NCI-H1417 treated with DMSO at 0.1 percent for 48 hours (cell line): ENCODE measurements around the gene CAMK1G.

Experiments
- DNase-seq: peaks from one replicate; lab custom pipeline; 2025; lab: John Stamatoyannopoulos, UW

The CAMK1G gene

DNA sequence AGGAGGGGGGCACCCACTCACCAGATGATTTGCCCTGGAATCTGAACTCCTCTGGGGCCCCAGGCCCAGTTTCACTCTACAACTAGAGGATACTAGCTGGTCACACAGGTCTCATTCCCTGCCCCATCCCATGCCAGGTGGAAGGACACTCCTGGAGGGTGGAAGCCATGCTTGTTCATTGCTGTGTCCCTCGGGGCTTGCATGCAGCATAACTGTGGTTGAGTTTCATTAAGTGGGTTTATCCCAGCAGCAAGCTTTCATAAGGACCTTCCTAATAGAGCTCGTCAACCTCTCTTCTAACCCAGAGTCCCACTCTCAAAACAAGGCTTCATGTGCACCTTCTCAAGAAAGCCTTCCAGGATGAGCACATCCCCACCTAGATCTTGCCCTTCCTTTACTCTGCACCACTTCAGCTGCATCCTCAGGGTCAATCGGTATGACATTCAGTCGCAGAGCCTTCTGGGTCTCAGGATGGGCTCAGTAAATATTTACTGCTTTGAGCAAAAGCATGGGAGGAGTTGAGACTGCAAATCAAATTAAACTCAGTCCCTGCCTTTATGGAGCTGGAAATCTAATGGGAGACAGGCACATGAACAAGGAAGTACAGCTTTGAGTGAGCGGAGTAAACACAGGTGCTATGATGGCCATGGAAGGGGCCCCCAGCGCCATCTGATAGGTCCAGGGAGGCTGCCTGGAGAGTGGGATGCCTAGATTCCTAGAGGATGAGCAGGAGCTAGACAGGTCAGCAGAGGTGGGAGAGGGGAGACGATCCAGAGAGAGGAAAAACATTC is 36.4 kb downstream of the CAMK1G start:
- DNase-seq: no peak

DNA sequence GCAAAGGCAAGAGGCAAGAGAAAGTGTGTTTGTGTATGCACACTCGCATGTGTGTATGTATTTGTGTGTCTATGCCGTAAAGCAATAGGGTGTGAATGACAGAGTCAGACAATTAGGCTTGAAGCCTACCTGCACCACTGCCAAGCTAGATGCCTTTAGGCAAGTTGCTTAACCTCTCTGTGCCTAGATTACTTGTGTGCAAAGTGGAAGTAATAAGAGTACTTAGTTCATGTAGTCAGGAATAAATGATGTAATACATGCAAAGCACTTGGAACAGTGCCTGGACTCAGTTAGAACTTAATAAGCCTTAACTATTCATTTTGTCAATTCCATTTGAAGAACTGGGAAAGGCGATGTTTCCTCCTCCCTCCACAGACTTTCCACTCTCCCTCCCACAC is 37.0 kb downstream of the CAMK1G start:
- DNase-seq: no peak

GRCh38 chr1:209621286-209621685 is 37.8 kb downstream of the CAMK1G start:
- DNase-seq: no peak

DNA sequence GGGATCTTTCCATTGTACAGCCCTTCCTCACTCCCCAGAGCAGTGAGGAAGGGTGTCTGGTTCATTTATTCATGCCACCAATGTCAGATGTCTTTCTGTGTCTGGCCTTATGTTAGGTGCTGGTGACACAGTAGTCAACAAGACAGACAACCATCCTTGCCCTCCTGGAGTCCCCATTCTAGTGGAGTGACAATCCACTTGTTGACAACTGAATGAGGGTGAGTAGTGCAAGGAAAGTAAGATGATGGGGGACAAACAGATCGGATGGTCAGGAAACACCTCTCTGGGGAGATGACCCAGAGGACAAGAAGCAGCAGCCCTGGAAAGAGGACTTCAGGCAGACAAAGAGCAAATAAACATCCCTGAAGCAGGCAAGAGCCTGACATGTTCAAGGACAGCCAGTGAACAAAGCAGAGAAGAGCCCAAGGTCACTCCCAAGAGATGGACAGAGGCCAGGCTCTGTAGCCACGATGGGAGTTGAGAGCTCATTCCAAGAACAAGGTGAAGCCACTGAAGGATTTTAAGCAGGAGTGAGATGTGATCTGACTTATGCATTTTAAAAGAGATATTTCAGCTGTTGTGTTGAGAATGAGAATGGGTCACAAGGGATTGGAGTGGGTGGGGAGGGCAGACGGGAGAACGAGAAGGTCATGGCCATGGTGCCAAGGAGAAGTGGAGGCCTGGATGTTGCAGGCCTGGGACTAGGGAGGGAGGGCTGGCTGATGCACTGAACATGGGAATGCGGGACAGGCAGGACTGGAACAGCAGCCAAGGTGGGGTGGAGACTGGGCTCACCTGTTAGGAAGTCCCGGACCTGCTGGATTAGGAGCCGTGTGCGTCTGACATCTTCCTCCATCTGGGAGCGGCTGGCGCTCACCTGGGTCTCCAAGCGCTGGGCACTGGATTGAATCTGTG is 38.5 kb downstream of the CAMK1G start:
- no peak for DNase-seq

DNA sequence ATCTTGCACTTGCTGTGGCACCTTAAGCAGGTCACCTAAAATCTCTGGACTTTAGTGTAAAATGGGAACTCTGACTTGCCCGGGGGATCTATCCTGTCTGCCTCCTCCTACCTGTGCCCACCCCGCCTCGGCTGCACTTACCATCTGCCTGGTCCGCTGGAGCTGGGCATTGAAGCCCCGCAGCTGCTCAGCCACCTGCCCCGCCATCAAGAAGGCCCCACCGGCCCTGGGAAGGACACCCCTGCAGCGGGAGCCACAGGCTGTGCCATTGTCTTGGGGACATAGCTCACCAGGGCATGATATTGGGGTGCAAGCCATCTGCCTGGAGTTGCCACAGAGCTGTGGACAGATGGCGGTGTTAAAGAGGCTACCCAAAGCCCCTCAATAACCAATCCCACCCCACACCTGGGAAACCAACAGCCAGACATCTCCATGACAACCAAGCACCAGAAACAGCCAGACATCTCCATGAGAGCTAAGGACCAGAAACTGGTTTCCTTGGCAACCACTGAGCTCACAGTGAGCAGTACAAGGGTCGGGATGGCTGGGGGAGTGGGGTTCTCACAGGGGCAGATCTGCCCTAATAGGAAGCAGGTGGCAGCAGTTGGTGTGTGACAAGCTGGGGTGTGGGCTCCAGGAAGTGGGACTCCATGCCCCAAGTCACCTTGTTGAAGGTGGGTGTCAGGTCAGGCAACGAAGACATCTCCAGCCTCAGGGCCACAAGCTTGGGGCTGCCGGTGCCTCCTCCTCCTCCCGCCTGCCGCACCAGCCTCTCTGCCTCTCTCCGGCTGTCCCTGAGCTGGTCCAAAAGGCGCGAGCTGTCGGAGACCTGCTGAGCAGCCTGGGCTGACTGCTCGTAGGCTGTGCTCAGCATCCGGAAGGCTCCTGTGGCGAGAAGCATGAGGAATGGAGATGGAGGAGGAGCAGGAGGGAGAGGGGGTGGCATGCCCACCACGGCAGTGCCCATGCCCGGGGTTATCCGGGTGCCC is 39.6 kb downstream of the CAMK1G start:
- no peak for DNase-seq

- no peak for DNase-seq
Measured at GRCh38 chr1:209624558-209625549, 41.3 kb downstream of the CAMK1G start.

GRCh38 chr1:209625791-209626285 is 42.3 kb downstream of the CAMK1G start:
- no peak for DNase-seq

DNA sequence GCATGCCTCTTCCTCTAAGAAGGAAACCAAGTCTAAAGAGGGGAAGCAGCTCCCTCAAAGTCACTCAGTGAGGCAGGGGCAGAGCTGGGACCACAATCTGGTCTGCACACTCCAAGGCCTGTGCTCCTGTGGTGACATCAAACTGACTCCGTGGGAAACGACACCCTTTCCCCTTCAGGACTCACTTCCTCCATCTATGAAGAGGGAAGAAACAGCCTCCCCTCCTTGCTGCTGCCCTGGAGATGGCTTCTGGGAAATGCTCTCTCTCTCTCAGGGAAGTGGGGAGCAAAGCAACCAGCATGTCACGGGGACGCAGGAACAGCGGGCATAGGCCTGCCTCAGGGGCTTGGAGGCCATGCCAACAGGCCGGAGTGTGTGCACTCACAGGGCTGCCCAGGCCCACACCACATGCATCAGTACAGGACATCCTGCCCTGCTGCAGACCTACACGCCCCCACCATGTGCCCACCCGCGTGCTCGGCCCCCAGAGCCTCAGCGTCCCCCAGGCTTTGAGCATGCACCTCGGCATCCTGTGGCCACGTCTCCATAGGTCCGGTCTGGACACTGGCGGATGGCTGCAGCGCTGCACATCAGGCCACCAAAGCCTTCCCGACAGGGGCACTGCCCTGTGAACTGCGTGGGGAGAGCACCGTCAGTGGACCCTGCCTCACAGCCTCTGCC is 43.0 kb downstream of the CAMK1G start:
- DNase-seq: no peak

DNA sequence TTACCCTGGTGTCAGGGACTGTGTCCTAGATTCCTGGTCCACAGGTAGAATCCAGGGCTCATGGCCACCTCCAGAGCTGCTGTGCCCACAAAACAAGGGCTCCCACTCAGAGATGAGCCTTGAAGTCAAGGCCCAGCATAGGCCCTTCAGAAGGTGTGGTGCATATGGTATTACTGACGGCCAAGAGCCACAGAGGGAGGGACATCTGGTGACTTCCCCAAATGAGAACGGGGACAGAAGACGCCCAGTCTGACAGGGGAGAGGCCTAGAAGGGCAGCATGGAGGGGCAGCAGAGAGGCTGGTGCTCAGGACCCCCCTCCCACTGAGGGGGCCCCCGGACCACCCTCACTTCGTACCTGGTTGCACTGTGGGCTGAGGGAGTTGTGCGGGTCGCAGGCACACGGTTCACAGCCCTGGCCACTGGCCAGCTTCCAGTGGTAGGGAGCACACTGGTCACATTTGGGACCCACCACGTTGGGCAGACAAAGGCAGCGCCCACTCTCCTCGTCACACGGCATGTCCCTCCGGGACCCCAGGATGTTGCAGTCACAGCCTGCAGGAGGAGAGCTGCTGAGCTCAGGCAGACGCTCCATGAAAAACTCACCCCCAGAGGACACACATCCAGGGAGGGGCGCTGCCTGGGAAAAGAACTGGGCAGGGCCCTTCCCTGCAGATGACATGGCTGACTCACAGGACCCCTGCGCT is 43.7 kb downstream of the CAMK1G start:
- no peak for DNase-seq

GRCh38 chr1:209627732-209628196 is 44.2 kb downstream of the CAMK1G start:
- DNase-seq: peak; percentile 10

DNA sequence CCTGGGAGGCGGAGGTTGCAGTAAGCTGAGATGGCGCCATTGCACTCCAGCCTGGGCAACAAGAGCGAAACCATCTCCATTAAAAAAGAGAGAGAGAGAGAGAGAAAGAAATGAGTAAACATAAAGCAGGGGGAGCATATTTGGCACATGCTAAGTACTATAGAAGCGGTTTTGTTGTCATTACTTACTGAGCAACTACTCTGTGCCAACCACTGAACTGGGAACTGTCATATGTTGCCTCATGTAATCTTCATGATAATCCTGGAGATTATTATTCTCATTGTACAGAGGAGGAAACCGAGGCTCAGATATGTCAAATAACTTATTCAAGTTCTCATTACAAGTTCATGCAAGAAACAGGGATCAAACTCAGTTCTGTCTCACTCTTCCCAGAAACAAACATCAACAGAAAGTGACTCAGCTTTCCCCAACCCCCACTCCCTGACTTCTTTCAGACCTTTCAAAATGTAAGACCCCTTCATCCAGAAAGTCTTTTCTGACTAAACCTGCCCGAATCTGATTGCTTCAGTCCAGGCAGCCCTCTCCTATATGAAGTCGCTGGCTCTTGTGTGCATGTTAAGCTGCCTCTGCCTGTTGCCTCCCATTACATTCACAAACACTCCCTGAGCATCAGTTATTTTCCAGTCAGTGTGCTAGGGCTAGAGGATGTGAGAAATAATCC is 45.2 kb downstream of the CAMK1G start:
- DNase-seq: no peak

DNA sequence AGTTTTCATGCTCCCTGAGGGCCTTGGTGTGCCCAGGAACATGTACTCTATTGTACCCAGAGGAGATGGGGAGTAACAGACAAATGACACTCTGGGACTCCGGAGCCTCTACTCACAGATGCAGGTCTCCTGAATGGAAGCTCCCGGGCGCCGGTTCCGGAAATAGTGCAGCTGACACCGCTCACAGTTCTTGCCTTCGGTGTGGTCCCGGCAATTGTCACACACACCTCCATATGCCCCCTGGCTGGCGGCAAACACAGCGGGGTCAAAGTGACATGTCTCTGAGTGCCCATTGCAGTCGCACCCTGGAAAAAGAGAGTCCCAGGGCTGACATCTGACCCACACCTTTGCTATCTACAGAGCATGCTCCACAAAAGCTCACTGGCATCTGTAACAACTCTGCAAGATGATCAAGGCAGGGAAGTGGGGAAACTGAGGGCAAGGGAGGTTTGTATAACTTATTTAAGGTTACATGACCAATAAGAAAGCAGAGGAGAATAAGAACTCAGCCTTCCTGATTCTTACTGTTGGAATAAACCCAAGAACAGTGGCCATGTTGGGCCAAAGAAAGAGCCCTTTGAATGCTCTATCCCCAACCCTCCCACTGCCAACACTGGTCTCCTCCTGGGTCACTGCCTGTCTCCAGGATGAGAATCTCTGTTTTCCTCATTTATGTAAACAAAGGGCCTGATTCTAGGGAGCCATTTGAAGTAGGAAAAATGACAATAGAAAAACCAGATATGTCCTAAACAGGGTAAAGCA is 46.3 kb downstream of the CAMK1G start:
- DNase-seq: no peak

DNA sequence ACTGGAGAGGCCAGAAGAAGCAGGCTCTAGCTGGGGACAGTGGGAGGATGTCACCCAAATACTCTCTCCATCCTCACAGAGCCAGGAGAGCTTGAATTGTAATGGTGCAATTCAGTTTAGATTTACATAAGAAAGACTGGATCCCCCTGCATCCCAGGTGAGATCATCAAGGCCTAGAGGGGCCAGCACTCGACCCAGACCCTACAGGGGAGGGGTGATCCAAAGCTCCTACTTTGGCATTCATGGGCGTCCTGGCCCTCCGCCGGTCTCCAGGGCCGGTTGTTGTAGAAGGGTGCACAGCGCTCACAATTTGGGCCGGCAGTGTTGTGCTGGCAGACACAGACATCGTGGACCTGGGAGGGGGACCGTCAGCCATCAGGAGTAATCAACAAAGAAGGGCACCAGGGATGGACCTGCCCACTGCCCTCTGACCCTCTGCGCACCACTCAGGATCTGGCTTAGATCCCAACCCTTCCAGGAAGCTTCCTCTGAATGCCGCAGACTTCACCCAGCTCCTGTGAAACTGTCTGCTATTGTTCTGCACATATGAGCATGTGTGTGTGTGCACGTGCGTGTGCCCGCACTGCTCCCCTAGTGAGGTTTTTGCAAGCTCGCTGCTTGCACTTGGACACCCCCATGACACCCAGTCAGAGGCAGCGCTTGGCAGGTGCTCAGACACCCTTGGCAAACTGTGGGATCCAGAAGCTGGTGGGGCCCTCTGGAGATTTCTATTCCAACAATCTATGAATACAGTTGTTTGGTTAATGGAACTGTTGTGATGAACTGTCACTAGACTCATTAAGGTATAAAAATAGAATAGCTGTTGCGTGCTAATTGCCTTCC is 47.1 kb downstream of the CAMK1G start:
- DNase-seq: no peak

- no peak for DNase-seq
Measured at GRCh38 chr1:209633335-209633997, 50.0 kb downstream of the CAMK1G start.

DNA sequence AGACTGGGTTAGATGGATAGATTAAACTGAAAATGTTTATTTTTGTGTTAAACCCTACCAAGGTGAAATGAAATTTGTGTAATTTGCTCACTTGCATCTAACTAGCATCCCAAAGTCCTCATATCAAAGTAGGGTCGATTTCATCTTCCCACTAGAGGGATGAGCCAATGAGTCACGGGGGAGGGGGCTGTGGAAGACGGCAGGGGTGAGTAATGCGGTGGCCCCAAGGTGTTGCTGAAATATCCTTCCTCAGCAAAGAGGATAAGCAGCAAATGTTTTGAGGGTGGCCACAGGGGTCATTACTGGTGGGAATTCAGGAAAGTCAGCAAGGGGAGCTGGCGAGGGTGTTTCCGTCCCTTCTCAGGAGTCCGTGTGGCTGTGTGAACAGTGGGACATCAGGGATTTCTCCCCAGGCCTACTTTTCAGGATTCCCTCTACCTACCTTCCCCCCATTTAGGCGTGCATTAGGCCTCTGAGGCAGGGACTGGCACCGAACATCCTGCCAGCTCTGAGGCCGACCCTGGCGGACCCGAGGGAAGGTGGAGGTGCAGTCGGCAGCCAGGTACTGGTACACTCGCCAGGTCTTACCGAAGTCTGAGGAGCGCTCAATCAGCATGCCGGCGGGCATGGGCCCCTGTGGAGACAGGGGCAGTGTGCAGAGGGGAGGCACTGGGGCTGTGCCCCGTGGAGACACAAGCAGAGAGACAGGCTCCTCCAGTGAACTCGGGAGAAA is 50.7 kb downstream of the CAMK1G start:
- no peak for DNase-seq

- no peak for DNase-seq
Measured at GRCh38 chr1:209635850-209636249, 52.3 kb downstream of the CAMK1G start.
